SIG-M5 treated with dmso at 0.1 percent for 504 hours (cell line): ENCODE measurements around the gene GRIA4.
"Not testable (repeated sequence)": the region's sequence is repeated elsewhere in the genome, so short reads cannot be mapped to it uniquely, and the experiment has no call there.

Source experiments
- DNase-seq: peaks from one replicate; lab custom pipeline; 2025; ENCODE audit not compliant: unreplicated experiment; lab: John Stamatoyannopoulos, UW

The GRIA4 gene

GRCh38 chr11:105856954-105857353 is 247.1 kb downstream of the GRIA4 start:
- no peak for DNase-seq

- DNase-seq, result no peak
These were observed 247.9 kb downstream of the GRIA4 start for GRCh38 chr11:105857728-105858127.

- no peak for DNase-seq
These were observed 249.0 kb downstream of the GRIA4 start for GRCh38 chr11:105858841-105859240.

- no peak for DNase-seq
These were observed 250.2 kb downstream of the GRIA4 start for GRCh38 chr11:105860105-105860504.

- no peak for DNase-seq
These were observed 251.4 kb downstream of the GRIA4 start for GRCh38 chr11:105861225-105861624.

GRCh38 chr11:105862736-105863367 is 253.0 kb downstream of the GRIA4 start:
- DNase-seq, result peak; percentile 56

- no peak for DNase-seq
These were observed 253.7 kb downstream of the GRIA4 start for GRCh38 chr11:105863523-105863922.

GRCh38 chr11:105867742-105868141 is 257.9 kb downstream of the GRIA4 start:
- DNase-seq, result no peak

GRCh38 chr11:105868762-105869285 is 259.0 kb downstream of the GRIA4 start:
- no peak for DNase-seq

DNA sequence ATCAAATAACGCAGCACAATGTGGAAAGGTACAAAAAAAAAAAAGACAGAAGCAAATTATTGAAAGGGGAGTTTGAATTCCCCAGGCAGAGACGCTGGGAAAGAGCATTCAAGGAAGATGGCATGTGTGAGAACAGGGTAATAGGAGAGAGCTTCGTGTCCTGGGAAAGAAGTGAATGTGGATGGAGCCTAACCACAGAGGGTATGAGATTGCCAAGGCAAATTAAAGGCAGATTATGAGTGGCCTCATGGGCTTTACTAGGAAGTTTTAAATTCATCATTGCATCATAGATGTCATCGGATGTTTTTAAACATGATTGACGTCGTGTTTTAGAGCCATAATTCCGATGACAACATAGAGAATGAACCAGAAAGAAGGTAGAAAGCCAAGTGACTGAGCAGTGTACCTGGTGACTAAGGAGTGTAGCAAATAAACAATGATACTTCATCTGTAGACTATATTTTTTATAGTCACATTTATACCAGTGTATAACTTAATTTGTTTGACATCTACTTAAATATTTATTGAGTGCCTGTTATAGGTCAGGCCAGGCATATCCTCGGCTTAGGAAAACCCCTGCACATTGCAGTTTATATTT is 260.7 kb downstream of the GRIA4 start:
- no peak for DNase-seq

GRCh38 chr11:105878510-105878909 is 268.6 kb downstream of the GRIA4 start:
- DNase-seq, result no peak

DNA sequence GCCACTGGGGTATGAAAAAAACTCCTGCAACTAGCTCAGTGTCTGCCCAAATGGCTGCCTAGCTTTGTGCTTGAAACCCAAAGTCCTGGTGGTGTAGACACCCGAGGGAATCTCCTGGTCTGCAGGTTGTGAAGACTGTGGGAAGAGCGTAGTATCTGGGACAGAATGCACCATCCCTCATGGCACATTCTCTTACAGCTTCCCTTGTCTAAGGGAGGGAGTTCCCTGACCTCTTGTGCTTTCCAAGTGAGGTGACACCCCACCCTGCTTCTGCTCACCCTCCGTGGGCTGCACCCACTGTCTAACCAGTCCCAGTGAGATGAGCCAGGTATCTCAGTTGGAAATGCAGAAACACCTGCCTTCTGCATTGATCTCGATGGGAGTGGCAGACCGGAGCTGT is 269.1 kb downstream of the GRIA4 start:
- DNase-seq, result not testable (repeated sequence)

- no peak for DNase-seq
These were observed 271.2 kb downstream of the GRIA4 start for GRCh38 chr11:105881027-105881426.

GRCh38 chr11:105884436-105884835 is 274.6 kb downstream of the GRIA4 start:
- no peak for DNase-seq

GRCh38 chr11:105891685-105892084 is 281.8 kb downstream of the GRIA4 start:
- DNase-seq, result no peak

DNA sequence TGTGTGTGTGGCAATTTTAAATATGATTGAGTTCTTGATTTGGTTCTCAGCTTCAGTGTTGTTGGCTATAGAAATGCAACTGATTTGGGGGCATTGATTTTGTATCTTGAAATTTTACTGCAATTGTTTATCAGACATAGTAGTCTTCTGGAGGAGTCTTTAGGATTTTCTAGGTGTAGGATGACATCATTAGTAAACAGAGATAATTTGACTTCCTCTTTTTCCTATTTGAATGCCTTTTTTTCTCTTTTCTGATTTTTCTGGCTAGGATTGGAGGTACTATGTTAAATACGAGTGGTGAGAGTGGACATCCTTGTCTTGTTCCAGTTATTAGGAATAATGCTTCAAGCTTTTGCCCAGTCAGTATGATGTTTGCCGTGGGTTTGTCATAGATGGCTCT is 287.3 kb downstream of the GRIA4 start:
- DNase-seq, result no peak

DNA sequence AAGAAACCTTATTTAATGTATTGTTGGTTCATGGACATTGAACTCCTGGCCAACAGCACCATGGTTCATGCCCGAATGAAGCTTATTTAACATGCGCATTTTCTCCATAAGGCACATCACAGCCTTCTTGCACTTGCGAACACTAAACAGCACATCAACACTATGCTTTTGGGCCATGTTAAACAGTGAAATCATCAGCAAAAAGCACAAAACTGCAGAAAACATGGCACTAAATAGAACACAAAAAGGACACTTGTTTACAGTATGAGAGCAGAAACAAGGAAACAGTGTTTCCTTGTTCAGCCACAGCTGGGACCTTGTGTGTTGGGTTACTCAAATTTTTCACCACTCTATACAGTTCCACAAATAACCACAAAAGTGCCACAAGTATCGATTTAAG is 289.9 kb downstream of the GRIA4 start:
- DNase-seq, result no peak

GRCh38 chr11:105900515-105901035 is 290.7 kb downstream of the GRIA4 start:
- DNase-seq, result no peak

DNA sequence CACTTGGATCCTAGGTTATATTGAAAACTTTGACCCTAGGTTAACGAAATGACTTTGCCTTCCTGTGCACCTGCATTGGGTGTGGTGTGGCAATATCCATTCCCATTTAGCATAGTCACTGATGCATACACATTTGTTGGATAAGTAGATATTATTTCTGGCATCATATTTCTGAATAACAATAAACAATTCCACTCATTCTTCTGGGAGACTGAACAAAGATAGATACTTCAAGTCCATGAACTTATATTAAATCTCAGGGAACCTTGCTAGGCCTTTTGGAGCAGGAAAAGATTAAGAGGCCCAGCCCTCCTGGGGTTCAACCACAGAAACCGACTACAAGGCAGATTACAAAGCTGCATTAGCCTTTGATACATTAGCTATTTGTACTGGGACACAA is 293.2 kb downstream of the GRIA4 start:
- no peak for DNase-seq

DNA sequence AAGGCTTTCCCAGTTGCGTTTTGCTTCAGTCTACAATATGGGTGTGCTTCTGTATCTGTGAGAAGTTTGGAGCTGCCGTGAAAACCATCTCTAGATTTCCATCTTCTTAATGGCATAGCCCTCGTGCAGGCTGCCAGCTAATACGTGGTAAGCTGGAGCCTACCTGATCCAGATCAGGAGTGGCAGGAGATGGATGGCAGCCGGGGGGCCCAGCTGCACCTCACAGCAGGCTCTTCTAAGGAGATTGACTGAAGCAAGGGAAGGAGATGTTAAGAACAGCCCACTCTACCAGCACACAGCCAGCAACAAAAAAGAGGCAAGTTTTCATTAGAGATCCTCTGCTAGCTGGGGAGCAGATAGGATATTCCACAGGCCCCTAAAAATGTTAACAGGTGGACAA is 296.6 kb downstream of the GRIA4 start:
- DNase-seq, result no peak

- no peak for DNase-seq
These were observed 297.4 kb downstream of the GRIA4 start for GRCh38 chr11:105907319-105907718.

DNA sequence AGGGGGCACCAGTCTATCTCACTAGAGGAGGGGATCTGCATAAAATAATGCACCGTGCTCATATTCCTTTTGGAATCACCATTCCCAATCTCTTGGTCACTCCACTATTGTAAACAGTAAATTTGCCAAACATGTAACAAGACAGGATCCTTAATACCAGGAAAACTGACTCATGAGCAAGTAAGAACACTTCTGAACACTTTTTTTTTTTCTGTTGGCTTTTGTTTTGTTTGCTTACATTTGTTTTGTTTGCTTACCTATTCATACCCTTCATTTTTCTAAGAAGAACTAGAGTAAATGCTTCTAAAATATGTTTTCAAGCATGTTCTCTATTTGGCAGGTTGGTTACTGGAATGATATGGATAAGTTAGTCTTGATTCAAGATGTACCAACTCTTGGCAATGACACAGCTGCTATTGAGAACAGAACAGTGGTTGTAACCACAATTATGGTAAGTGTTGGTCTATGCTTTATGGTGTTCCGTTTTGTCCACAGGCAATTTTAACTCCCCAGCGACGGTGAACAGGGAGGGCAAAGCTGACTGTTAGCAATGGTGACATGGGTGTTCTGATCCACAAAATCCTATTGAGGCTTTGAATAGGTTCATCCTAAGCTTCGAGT is 300.3 kb downstream of the GRIA4 start:
- DNase-seq, result no peak
